Upper lobe of left lung (tissue), 4 donors: ENCODE measurements around the gene CHM.

Experiments
- EP300 ChIP-seq, 4 donors: sonication (generic); formaldehyde crosslinking; IDR thresholded peaks; one replicate each; pipeline ENCODE4 v1.5.1; 2017; ENCODE audit warnings: antibody characterized with exemption in 4 of 4, control low read depth in 2 of 4
- TF ChIP-seq, protein P1 (sequence below), 6 experiments: fragments of 450-650 bp in 4 of 6; fragments of 200-600 bp in 2 of 6; sonication (generic) in 2 of 6; IDR thresholded peaks; one replicate each; pipeline ENCODE4 v1.5.1; 2016 to 2019; ENCODE audit warnings: antibody characterized with exemption in 6 of 6

DNA sequence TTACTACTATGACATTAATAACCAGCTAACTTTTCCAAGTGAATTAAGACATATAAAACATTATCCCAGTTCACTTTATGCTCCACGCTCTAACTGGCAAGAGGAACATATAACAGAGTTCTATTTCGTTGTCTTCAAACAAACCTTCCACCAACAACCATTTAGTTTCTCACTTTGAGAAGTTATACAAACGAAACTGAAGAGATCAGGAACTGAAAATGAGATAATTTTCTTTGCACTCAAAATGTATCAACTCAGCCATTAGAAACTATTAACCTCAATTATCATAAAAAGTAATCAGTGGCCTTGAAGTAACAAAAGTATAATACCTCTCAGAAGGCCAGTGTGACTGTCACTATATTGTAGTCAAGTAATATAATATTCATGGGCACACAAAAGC is 70.1 kb downstream of the CHM start:
- TF ChIP-seq, protein P1, sequence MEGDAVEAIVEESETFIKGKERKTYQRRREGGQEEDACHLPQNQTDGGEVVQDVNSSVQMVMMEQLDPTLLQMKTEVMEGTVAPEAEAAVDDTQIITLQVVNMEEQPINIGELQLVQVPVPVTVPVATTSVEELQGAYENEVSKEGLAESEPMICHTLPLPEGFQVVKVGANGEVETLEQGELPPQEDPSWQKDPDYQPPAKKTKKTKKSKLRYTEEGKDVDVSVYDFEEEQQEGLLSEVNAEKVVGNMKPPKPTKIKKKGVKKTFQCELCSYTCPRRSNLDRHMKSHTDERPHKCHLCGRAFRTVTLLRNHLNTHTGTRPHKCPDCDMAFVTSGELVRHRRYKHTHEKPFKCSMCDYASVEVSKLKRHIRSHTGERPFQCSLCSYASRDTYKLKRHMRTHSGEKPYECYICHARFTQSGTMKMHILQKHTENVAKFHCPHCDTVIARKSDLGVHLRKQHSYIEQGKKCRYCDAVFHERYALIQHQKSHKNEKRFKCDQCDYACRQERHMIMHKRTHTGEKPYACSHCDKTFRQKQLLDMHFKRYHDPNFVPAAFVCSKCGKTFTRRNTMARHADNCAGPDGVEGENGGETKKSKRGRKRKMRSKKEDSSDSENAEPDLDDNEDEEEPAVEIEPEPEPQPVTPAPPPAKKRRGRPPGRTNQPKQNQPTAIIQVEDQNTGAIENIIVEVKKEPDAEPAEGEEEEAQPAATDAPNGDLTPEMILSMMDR (IDR thresholded peaks at IDR 0.05) = no peak
- TF ChIP-seq EP300 (IDR thresholded peaks at IDR 0.05) = no peak
